OCI-LY7 (cell line): Measurements from ENCODE around the gene MTMR2.
A peak's percentile ranks its signal among the peaks of the same experiment; 100 is the strongest.

Experiments
- CTCF ChIP-seq: fragments of 200-600 bp; sonication (generic); conservative IDR thresholded peaks from 2 replicates; pipeline ENCODE4 v1.5.1; 2014; ENCODE audit warnings: mild to moderate bottlenecking, antibody characterized with exemption, low read length, moderate library complexity, mixed read lengths
- EZH2phosphoT487 ChIP-seq: fragments of 200-600 bp; sonication (generic); IDR thresholded peaks from 2 replicates; pipeline ENCODE4 v1.6.1; 2018; ENCODE audit warnings: low read depth, borderline replicate concordance, mild to moderate bottlenecking, mixed run types, antibody characterized with exemption, low read length, moderate library complexity, mixed read lengths

DNA sequence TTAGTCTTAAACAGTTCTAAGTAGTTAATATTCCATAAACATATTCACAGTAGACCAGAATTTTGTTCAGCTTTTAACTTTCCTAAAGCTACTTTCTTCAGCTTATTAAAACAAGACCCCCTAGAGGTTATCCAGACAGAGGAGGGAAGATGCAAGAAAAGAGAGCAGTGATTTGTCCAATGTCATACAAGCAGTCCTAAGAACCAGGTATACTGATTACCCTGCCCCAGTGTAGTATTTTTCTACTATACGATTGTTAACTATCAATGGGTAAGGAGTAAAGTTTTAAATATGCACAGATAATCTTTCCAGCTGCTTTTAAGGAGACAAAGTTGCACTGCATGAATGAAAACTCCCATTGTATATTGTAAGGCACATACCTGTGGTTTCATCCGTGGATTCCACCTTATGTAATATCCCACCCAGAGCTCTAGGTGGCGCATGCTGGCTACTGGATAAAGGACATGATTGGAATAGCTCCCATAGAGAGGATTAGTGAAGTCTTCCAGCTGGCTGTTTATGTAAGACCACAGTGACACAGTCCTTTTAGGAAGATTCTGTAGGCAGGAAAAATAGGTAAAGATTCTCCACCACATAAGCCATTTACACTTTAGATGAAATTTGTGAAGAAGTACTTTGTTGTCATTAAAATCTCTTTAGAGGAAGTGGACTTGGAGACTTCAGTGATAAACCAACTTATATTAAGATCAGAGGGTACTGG, 88.0 kb downstream of the MTMR2 start:
- TF ChIP-seq CTCF (peak; percentile 88), EZH2phosphoT487 (no peak)
